H9 (cell line): ENCODE measurements around the gene NRBF2. TPM values are rescaled to one million over a fixed set of nuclear protein-coding genes. Genes with fewer than 3 reads are reported as not detected.

Experiments
- DNase-seq: peaks from one replicate; pipeline ENCODE4 v3.0.0-alpha.2; 2017
- H2AFZ ChIP-seq: one replicate; pipeline ENCODE4 v1.6.1; 2013; ENCODE audit warnings: mild to moderate bottlenecking, low read length, control low read depth, moderate library complexity
- H2AK5ac ChIP-seq: 2 replicates; pipeline ENCODE4 v1.6.1; 2013; ENCODE audit warnings: low read length, control low read depth, mixed read lengths; ENCODE audit not compliant: insufficient read length
- H2BK120ac ChIP-seq: one replicate; pipeline ENCODE4 v1.6.1; 2013; ENCODE audit warnings: low read depth, mild to moderate bottlenecking, low read length, control low read depth, inconsistent platforms; ENCODE audit not compliant: poor library complexity, severe bottlenecking
- H2BK12ac ChIP-seq: 2 replicates; pipeline ENCODE4 v1.6.1; 2013; ENCODE audit warnings: low read length, control low read depth, mixed read lengths, low read depth; ENCODE audit not compliant: insufficient read length
- H2BK15ac ChIP-seq: 2 replicates; pipeline ENCODE4 v1.6.1; 2013; ENCODE audit warnings: low read depth, low read length, control low read depth
- H2BK20ac ChIP-seq: one replicate; pipeline ENCODE4 v1.6.1; 2013; ENCODE audit warnings: low read depth, mild to moderate bottlenecking, low read length, control low read depth, inconsistent platforms; ENCODE audit not compliant: poor library complexity, severe bottlenecking
- H2BK5ac ChIP-seq: 2 replicates; pipeline ENCODE4 v1.6.1; 2013; ENCODE audit warnings: low read length, control low read depth, mixed read lengths; ENCODE audit not compliant: insufficient read length
- H3K14ac ChIP-seq: 2 replicates; pipeline ENCODE4 v1.6.1; 2013; ENCODE audit warnings: low read length, control low read depth; ENCODE audit not compliant: insufficient read depth
- H3K18ac ChIP-seq: 2 replicates; pipeline ENCODE4 v1.6.1; 2013; ENCODE audit warnings: low read depth, mild to moderate bottlenecking, mixed read lengths, low read length, control low read depth; ENCODE audit not compliant: insufficient read length
- H3K23ac ChIP-seq: 2 replicates; pipeline ENCODE4 v1.6.1; 2013; ENCODE audit warnings: low read length, control low read depth, mixed read lengths, low read depth; ENCODE audit not compliant: insufficient read length
- H3K23me2 ChIP-seq: 2 replicates; pipeline ENCODE4 v1.6.1; 2013; ENCODE audit warnings: low read depth, mild to moderate bottlenecking, mixed read lengths, low read length, control low read depth; ENCODE audit not compliant: insufficient read length, poor library complexity, severe bottlenecking
- H3K27ac ChIP-seq: 2 replicates; pipeline ENCODE4 v1.5.1; 2013; ENCODE audit warnings: low read length, control low read depth, mixed read lengths, low read depth; ENCODE audit not compliant: insufficient read length
- H3K27me3 ChIP-seq: 2 replicates; pipeline ENCODE4 v1.6.1; 2013; ENCODE audit warnings: low read length, control low read depth, inconsistent platforms; ENCODE audit not compliant: insufficient read depth
- H3K4ac ChIP-seq: 2 replicates; pipeline ENCODE4 v1.6.1; 2013; ENCODE audit warnings: low read depth, mild to moderate bottlenecking, control low read depth, inconsistent platforms, low read length, moderate library complexity
- H3K4me1 ChIP-seq: 2 replicates; pipeline ENCODE4 v1.6.1; 2013; ENCODE audit warnings: low read length, control low read depth, inconsistent platforms; ENCODE audit not compliant: insufficient read depth
- H3K4me2 ChIP-seq: 2 replicates; pipeline ENCODE4 v1.6.1; 2013; ENCODE audit warnings: low read length, control low read depth, mixed read lengths; ENCODE audit not compliant: insufficient read length, insufficient read depth
- H3K56ac ChIP-seq: 2 replicates; pipeline ENCODE4 v1.6.1; 2013; ENCODE audit warnings: low read depth, mild to moderate bottlenecking, mixed read lengths, low read length, control low read depth; ENCODE audit not compliant: insufficient read length
- H3K79me1 ChIP-seq: 2 replicates; pipeline ENCODE4 v1.6.1; 2013; ENCODE audit warnings: low read depth, mild to moderate bottlenecking, moderate library complexity, low read length, control low read depth, inconsistent platforms; ENCODE audit not compliant: insufficient read depth, poor library complexity, severe bottlenecking
- H3K79me2 ChIP-seq: 2 replicates; pipeline ENCODE4 v1.6.1; 2013; ENCODE audit warnings: low read length, control low read depth, inconsistent platforms; ENCODE audit not compliant: insufficient read depth
- H3K9ac ChIP-seq: 2 replicates; pipeline ENCODE4 v1.6.1; 2013; ENCODE audit warnings: low read length, control low read depth, mixed read lengths; ENCODE audit not compliant: insufficient read length; ENCODE audit errors: extremely low read depth
- H3K9me3 ChIP-seq: one replicate; pipeline ENCODE4 v1.6.1; 2013; ENCODE audit warnings: low read depth, low read length, inconsistent platforms; ENCODE audit not compliant: control insufficient read depth
- H3T11ph ChIP-seq: one replicate; pipeline ENCODE4 v1.6.1; 2013; ENCODE audit warnings: mild to moderate bottlenecking, low read length, control low read depth, inconsistent platforms
- H4K20me1 ChIP-seq: one replicate; pipeline ENCODE4 v1.6.1; 2013; ENCODE audit not compliant: control insufficient read depth, insufficient read length, insufficient read depth
- H4K5ac ChIP-seq: 2 replicates; pipeline ENCODE4 v1.6.1; 2013; ENCODE audit warnings: low read depth, mild to moderate bottlenecking, mixed read lengths, low read length, control low read depth; ENCODE audit not compliant: insufficient read length
- H4K8ac ChIP-seq: replicated peaks from 2 replicates; pipeline ENCODE4 v1.6.1; 2013; ENCODE audit warnings: low read length, control low read depth, mixed read lengths, low read depth; ENCODE audit not compliant: insufficient read length
- H4K91ac ChIP-seq: 2 replicates; pipeline ENCODE4 v1.6.1; 2013; ENCODE audit warnings: low read depth, mild to moderate bottlenecking, moderate library complexity, mixed read lengths, low read length, control low read depth; ENCODE audit not compliant: insufficient read length
- H3K27ac Mint-ChIP-seq, 3 experiments: 2 replicates in 2 of 3; 3 replicates in 1 of 3; pipeline ENCODE4 v1.8.0; 2020 to 2021; ENCODE audit warnings: mixed read lengths in 3 of 3, mild to moderate bottlenecking in 1 of 3, moderate library complexity in 1 of 3
- H3K27me3 Mint-ChIP-seq: 2 replicates; pipeline ENCODE4 v1.8.0; 2021; ENCODE audit warnings: low read depth, mild to moderate bottlenecking, moderate library complexity, mixed read lengths
- H3K36me3 Mint-ChIP-seq, 3 experiments: 2 replicates in 2 of 3; 3 replicates in 1 of 3; pipeline ENCODE4 v1.8.0; 2020 to 2021; ENCODE audit warnings: low read depth in 3 of 3, mixed read lengths in 3 of 3; ENCODE audit not compliant: insufficient read depth in 1 of 3
- H3K4me1 Mint-ChIP-seq, 2 experiments: 2 replicates each; pipeline ENCODE4 v1.8.0; 2020; ENCODE audit warnings: mixed read lengths in 2 of 2
- H3K4me3 Mint-ChIP-seq, 2 experiments: 2 replicates in 1 of 2; 3 replicates in 1 of 2; pipeline ENCODE4 v1.8.0; 2020 to 2021; ENCODE audit warnings: mild to moderate bottlenecking in 2 of 2, mixed read lengths in 2 of 2, moderate library complexity in 1 of 2
- H3K9me3 Mint-ChIP-seq, 2 experiments: 2 replicates in 1 of 2; 3 replicates in 1 of 2; pipeline ENCODE4 v1.8.0; 2020; ENCODE audit warnings: mild to moderate bottlenecking in 2 of 2, mixed read lengths in 2 of 2, moderate library complexity in 1 of 2
- CTCF ChIP-seq: fragments of 200-600 bp; sonication (generic); conservative IDR thresholded peaks from 3 replicates; pipeline ENCODE4 v1.8.0; 2021; ENCODE audit warnings: antibody characterized with exemption, mild to moderate bottlenecking
- WGBS: extraction: QIAGEN DNeasy Blood & Tissue Kit; methylation state at CpG from one replicate; pipeline ENCODE4 v1.1.7; 2013; ENCODE audit warnings: missing lambda C conversion rate, low lambda C conversion rate, mixed read lengths; ENCODE audit not compliant: insufficient read length; ENCODE audit errors: extremely low coverage; 5-methylcytosine and 5-hydroxymethylcytosine counted together
- total RNA-seq: library from RNA; stranded (reverse); gene quantifications from 2 replicates; pipeline ENCODE4 v1.2.1, GENCODE V29; 2021

The NRBF2 gene
- total RNA-seq, 1 experiment from 2014 or later, result 30.1 TPM

GRCh38 chr10:63106111-63106755 is 26.9 kb upstream of the NRBF2 start:
- H4K91ac ChIP-seq, result no peak overlapping the region
- no peak for TF ChIP-seq CTCF
- H3K27me3 ChIP-seq, result no peaks in the 10 kb centered on the region
- peak overlapping the region; percentile 1 to 5; a peak in 1 of 5 replicates for H3K4me3 Mint-ChIP-seq
- no peak overlapping the region for H3K18ac ChIP-seq
- no peaks in the 10 kb centered on the region; a peak in 1 of 7 replicates for H3K36me3 Mint-ChIP-seq
- H3K9me3 ChIP-seq, result no peaks in the 10 kb centered on the region
- no peaks in the 10 kb centered on the region for H3K27me3 Mint-ChIP-seq
- H2BK5ac ChIP-seq, result no peak overlapping the region
- no peak overlapping the region for H3K14ac ChIP-seq
- H3K4me2 ChIP-seq, result peak overlapping the region; percentile 16
- H3K9ac ChIP-seq, result no peak overlapping the region
- H2BK15ac ChIP-seq, result no peak overlapping the region
- H2BK20ac ChIP-seq, result no peak overlapping the region
- no peak overlapping the region for H2BK12ac ChIP-seq
- H4K5ac ChIP-seq, result no peak overlapping the region
- WGBS, result no CpG with 5 or more reads among the region's 10 CpGs
- H3K27ac Mint-ChIP-seq, result peak overlapping the region; percentile 2 to 79 (median 24); a peak in 3 of 7 replicates
- no peak overlapping the region for H4K8ac ChIP-seq
- H2AK5ac ChIP-seq, result no peak overlapping the region
- no peak overlapping the region for H3T11ph ChIP-seq
- no peak overlapping the region for H3K23ac ChIP-seq
- no peaks in the 10 kb centered on the region for H4K20me1 ChIP-seq
- H3K4me1 Mint-ChIP-seq, result peaks cover 19 to 28% of the 10 kb centered on the region in 2 experiments
- H3K23me2 ChIP-seq, result no peaks in the 10 kb centered on the region
- no peak overlapping the region for H3K56ac ChIP-seq
- no peak overlapping the region for H3K27ac ChIP-seq
- H2AFZ ChIP-seq, result no peak overlapping the region
- no peak overlapping the region for H3K4ac ChIP-seq
- peaks cover 0 to 4% of the 10 kb centered on the region in 2 experiments; a peak in 2 of 5 replicates for H3K9me3 Mint-ChIP-seq
- DNase-seq, result no peak
- H3K79me1 ChIP-seq, result no peaks in the 10 kb centered on the region
- peaks cover 2% of the 10 kb centered on the region; the same call in 1 of the 2 replicates for H3K4me1 ChIP-seq
- no peak overlapping the region for H2BK120ac ChIP-seq
- H3K79me2 ChIP-seq, result no peaks in the 10 kb centered on the region
